ENCODE data around the gene CYTH3.
"Not testable (repeated sequence)": the region's sequence is repeated elsewhere in the genome, so short reads cannot be mapped to it uniquely, and the experiment has no call there.

CYTH3 gene

GRCh38 chr7:6299774-6300173 is 27.4 kb upstream of the CYTH3 start:
- Histone ChIP-seq H3K9me3 (no peaks in the 10 kb centered on the region), H3K4me2 (peak overlapping the region; percentile 64), H3K4me3 (no peak overlapping the region), H4K20me1 (no peaks in the 10 kb centered on the region), H3K4me1 (peaks cover 71% of the 10 kb centered on the region), H3K27me3 (no peaks in the 10 kb centered on the region), H3K9ac (no peak overlapping the region; the same call in 1 of the 2 replicates), H3K36me3 (no peaks in the 10 kb centered on the region), H3K27ac (peak overlapping the region; percentile 74)
- TF ChIP-seq Cebpa-rat (IDR thresholded peaks at IDR 0.05): no peak

- Histone ChIP-seq H3K4me3 (no peak overlapping the region), H3K36me3 (no peaks in the 10 kb centered on the region), H3K27me3 (no peaks in the 10 kb centered on the region), H3K9ac (peak overlapping the region; percentile 5; the same call in 1 of the 2 replicates), H3K4me1 (peaks cover 64% of the 10 kb centered on the region), H3K27ac (peak overlapping the region; percentile 32; the same call in 1 of the 2 replicates), H3K9me3 (no peaks in the 10 kb centered on the region), H4K20me1 (no peaks in the 10 kb centered on the region), H3K4me2 (peak overlapping the region; percentile 68)
- no peak for TF ChIP-seq Cebpa-rat (IDR thresholded peaks at IDR 0.05)
Observed at GRCh38 chr7:6294839-6295238, 22.4 kb upstream of the CYTH3 start.

- Histone ChIP-seq H3K36me3 (no peaks in the 10 kb centered on the region), H3K4me2 (peak overlapping the region; percentile 68; the same call in 1 of the 2 replicates), H3K27me3 (no peaks in the 10 kb centered on the region), H3K4me3 (no peak overlapping the region), H3K4me1 (peaks cover 51% of the 10 kb centered on the region), H3K9ac (no peak overlapping the region), H4K20me1 (no peaks in the 10 kb centered on the region), H3K9me3 (peaks cover 7% of the 10 kb centered on the region), H3K27ac (no peak overlapping the region)
- TF ChIP-seq Cebpa-rat (IDR thresholded peaks at IDR 0.05): no peak
Observed at GRCh38 chr7:6293202-6293601, 20.8 kb upstream of the CYTH3 start.

DNA sequence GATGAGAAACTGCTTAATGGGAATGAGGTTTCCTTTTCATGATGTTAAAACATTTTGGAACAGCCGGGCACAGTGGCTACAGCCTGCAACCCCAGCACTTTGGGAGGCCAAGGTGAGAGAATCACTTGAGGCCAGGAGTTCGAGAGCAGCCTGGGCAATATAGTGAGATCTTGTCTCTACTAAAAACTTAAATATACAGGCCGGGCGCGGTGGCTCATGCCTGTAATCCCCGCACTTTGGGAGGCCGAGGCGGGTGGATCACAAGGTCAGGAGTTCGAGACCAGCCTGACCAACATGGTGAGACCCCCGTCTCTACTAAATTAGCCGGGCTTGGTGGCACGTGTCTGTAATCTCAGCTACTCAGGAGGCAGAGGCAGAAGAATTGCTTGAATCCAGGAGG is 19.5 kb upstream of the CYTH3 start:
- Histone ChIP-seq H3K9me3 (peaks cover 12% of the 10 kb centered on the region), H3K4me1 (peaks cover 41% of the 10 kb centered on the region)
- H4K20me1 ChIP-seq, H3K27me3 ChIP-seq, H3K36me3 ChIP-seq, H3K9ac ChIP-seq, H3K4me3 ChIP-seq, H3K27ac ChIP-seq, H3K4me2 ChIP-seq: not testable (repeated sequence)

- no peak overlapping the region for H3K4me2 ChIP-seq
- no peak overlapping the region for H3K27ac ChIP-seq
- H3K36me3 ChIP-seq: no peaks in the 10 kb centered on the region
- H3K4me3 ChIP-seq: no peak overlapping the region
- peaks cover 12% of the 10 kb centered on the region for H3K9me3 ChIP-seq
- H3K27me3 ChIP-seq: no peaks in the 10 kb centered on the region
- H3K9ac ChIP-seq: no peak overlapping the region
- no peaks in the 10 kb centered on the region for H4K20me1 ChIP-seq
- TF ChIP-seq Cebpa-rat (IDR thresholded peaks at IDR 0.05): no peak
- H3K4me1 ChIP-seq: peaks cover 36% of the 10 kb centered on the region
Observed at GRCh38 chr7:6291531-6291930, 19.1 kb upstream of the CYTH3 start.

DNA sequence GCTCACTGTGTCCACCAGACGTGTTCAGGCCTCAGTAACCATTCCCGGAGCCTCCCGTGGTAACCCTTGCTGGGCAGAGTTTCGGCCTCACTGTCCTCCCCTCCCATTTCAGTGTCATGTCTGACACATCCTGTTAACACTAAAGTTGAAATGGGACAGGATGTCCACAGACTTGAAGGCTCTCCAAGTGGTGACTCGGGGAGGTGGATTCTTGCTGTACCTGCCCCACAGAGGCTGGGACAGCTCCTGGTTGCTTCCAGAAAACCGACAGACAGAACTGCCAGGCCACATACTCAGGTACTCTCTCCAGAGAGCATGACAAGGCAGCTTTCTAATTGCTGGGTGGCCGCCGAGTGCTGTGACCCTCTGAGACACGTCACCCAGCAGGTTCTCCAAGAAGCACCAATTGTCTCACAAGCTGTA is 17.9 kb upstream of the CYTH3 start:
- H3K4me1 ChIP-seq: peaks cover 27% of the 10 kb centered on the region
- H3K27ac ChIP-seq: no peak overlapping the region
- H3K9ac ChIP-seq: no peak overlapping the region; the same call in 1 of the 2 replicates
- H3K27me3 ChIP-seq: no peaks in the 10 kb centered on the region
- peaks cover 12% of the 10 kb centered on the region for H3K9me3 ChIP-seq
- no peak overlapping the region for H3K4me2 ChIP-seq
- TF ChIP-seq Cebpa-rat (IDR thresholded peaks at IDR 0.05): no peak
- no peaks in the 10 kb centered on the region for H4K20me1 ChIP-seq
- H3K4me3 ChIP-seq: no peak overlapping the region
- H3K36me3 ChIP-seq: no peaks in the 10 kb centered on the region

DNA sequence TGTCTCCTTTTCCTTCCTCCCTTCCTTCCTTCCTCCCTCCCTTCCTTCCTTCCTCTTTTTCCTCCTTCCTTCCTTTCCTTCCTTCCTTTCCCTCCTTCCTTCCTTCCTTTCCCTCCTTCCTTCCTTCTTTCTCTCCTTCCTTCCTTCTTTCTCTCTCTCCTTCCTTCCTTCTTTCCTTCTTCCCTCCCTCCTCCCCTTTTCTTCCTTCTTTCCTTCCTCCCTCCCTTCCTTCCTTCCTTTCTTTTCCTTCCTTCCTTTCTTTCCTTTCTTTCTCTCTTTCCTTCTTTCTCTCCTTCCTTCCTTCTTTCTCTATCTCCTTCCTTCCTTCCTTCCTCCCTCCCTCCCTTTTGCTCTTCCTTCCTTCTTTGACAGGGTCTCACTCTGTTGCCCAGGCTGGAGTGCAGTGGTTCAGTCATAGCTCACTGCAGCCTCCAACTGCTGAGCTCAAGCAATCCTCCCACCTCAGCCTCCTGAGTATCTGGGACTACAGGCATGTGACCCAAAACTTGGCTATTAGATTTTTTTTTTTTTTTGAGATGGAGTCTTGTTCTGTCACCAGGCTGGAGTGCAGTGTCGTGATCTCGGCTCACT is 15.9 kb upstream of the CYTH3 start:
- no peak overlapping the region for H3K4me2 ChIP-seq
- no peaks in the 10 kb centered on the region for H3K36me3 ChIP-seq
- no peak for TF ChIP-seq Cebpa-rat (IDR thresholded peaks at IDR 0.05)
- H3K9me3 ChIP-seq: peaks cover 12% of the 10 kb centered on the region
- H3K9ac ChIP-seq: no peak overlapping the region
- H3K27ac ChIP-seq: no peak overlapping the region
- H4K20me1 ChIP-seq: no peaks in the 10 kb centered on the region
- H3K4me1 ChIP-seq: peaks cover 24% of the 10 kb centered on the region
- H3K4me3 ChIP-seq: no peak overlapping the region
- no peaks in the 10 kb centered on the region for H3K27me3 ChIP-seq

GRCh38 chr7:6286486-6286885 is 14.1 kb upstream of the CYTH3 start:
- H4K20me1 ChIP-seq: no peaks in the 10 kb centered on the region
- no peak for TF ChIP-seq Cebpa-rat (IDR thresholded peaks at IDR 0.05)
- peaks cover 19% of the 10 kb centered on the region for H3K4me1 ChIP-seq
- no peaks in the 10 kb centered on the region for H3K36me3 ChIP-seq
- no peak overlapping the region for H3K4me2 ChIP-seq
- no peaks in the 10 kb centered on the region for H3K27me3 ChIP-seq
- H3K9me3 ChIP-seq: peaks cover 12% of the 10 kb centered on the region
- no peak overlapping the region for H3K9ac ChIP-seq
- H3K4me3 ChIP-seq: no peak overlapping the region
- H3K27ac ChIP-seq: no peak overlapping the region

DNA sequence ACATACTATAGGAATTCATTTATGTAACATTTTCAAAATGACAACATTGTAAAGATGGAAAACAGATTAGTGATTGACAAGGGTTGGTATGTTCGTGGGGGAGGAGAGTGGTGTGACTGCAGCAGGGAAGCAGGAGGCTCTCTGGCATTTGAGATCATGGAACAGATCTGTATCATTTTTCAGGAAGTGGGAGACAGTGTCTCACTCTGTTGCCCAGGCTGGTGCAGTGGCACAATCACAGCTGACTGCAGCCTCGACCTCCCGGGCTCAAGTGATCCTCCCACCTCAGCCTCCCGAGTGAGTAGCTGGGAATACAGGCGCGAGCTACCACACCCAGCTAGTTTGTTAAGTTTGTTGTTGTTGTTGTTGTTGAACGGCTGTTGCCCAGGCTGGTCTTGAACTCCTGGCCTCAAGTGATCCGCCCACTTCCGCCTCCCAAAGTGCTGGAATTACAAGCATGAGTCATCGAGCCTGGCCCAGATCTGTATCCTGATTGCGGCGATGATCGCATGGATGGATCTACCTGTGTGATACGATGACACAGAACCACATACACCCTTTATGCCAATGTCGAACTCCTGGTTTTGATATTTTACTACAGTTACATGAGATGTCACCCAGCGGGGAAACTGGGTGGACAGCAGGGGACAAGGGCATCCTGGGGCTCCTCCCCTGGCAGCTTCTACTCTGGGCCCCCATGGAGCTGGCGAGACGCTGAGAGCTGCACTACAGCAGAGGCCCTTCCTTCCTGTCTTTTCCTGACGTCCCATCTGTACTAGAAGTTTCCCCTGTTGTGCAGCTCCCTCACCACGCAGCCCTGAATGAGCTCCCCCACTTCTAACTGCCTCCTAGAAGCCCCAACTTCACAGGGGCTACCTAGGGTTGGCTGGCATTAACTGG is 12.3 kb upstream of the CYTH3 start:
- peaks cover 22% of the 10 kb centered on the region for H3K4me1 ChIP-seq
- no peak overlapping the region for H3K4me3 ChIP-seq
- peaks cover 12% of the 10 kb centered on the region for H3K9me3 ChIP-seq
- H4K20me1 ChIP-seq: no peaks in the 10 kb centered on the region
- peak overlapping the region; percentile 50 for H3K4me2 ChIP-seq
- H3K27me3 ChIP-seq: no peaks in the 10 kb centered on the region
- TF ChIP-seq Cebpa-rat (IDR thresholded peaks at IDR 0.05): no peak
- H3K36me3 ChIP-seq: no peaks in the 10 kb centered on the region
- H3K9ac ChIP-seq: 0 out of 2 replicates have a peak overlapping the region, but pooled peaks have one; percentile 10
- H3K27ac ChIP-seq: peak overlapping the region; percentile 62; the same call in 1 of the 2 replicates

GRCh38 chr7:6284055-6284400 is 11.6 kb upstream of the CYTH3 start:
- no peak for TF ChIP-seq Cebpa-rat (IDR thresholded peaks at IDR 0.05)

GRCh38 chr7:6283391-6284054 is 11.1 kb upstream of the CYTH3 start:
- H3K9me3 ChIP-seq, H3K27ac ChIP-seq, H3K36me3 ChIP-seq, H3K4me3 ChIP-seq, H3K27me3 ChIP-seq, H3K4me2 ChIP-seq, H3K9ac ChIP-seq, H4K20me1 ChIP-seq: not testable (repeated sequence)
- peaks cover 31% of the 10 kb centered on the region for H3K4me1 ChIP-seq

More at GRCh38 chr7:6284055-6284400, 11.6 kb upstream of the CYTH3 start:
- Histone ChIP-seq H3K4me3 (no peak overlapping the region), H3K4me1 (peaks cover 29% of the 10 kb centered on the region), H3K27me3 (no peaks in the 10 kb centered on the region), H3K4me2 (no peak overlapping the region), H3K9me3 (peaks cover 12% of the 10 kb centered on the region), H4K20me1 (no peaks in the 10 kb centered on the region), H3K36me3 (no peaks in the 10 kb centered on the region), H3K9ac (no peak overlapping the region), H3K27ac (no peak overlapping the region)
